Neuronal stem cell (in vitro differentiated cells): ENCODE measurements around the gene KRTAP10-9.

Experiments used
- DNase-seq: peaks from one replicate; pipeline ENCODE4 v3.0.0-alpha.2; 2013; ENCODE audit warnings: low spot score
- H2AFZ ChIP-seq: one replicate; pipeline ENCODE4 v1.6.1; 2013; ENCODE audit warnings: mild to moderate bottlenecking, low read length, inconsistent platforms
- H2AK5ac ChIP-seq: 2 replicates; pipeline ENCODE4 v1.6.1; 2013; ENCODE audit warnings: low read depth, mild to moderate bottlenecking, inconsistent platforms, low read length, moderate library complexity, mixed read lengths
- H2BK120ac ChIP-seq: 2 replicates; pipeline ENCODE4 v1.6.1; 2013; ENCODE audit warnings: low read depth, mild to moderate bottlenecking, inconsistent platforms, low read length, moderate library complexity, mixed read lengths
- H2BK12ac ChIP-seq: one replicate; pipeline ENCODE4 v1.6.1; 2013; ENCODE audit warnings: low read length, inconsistent platforms
- H2BK15ac ChIP-seq: 2 replicates; pipeline ENCODE4 v1.6.1; 2013; ENCODE audit warnings: mild to moderate bottlenecking, low read length, inconsistent platforms, mixed read lengths
- H2BK5ac ChIP-seq: one replicate; pipeline ENCODE4 v1.6.1; 2013; ENCODE audit warnings: inconsistent platforms, mild to moderate bottlenecking, low read length, moderate library complexity
- H3K14ac ChIP-seq: one replicate; pipeline ENCODE4 v1.6.1; 2013; ENCODE audit warnings: low read length, inconsistent platforms
- H3K18ac ChIP-seq: 2 replicates; pipeline ENCODE4 v1.6.1; 2013; ENCODE audit warnings: low read length, inconsistent platforms
- H3K23ac ChIP-seq: 2 replicates; pipeline ENCODE4 v1.6.1; 2013; ENCODE audit warnings: low read depth, mild to moderate bottlenecking, mixed read lengths, low read length, inconsistent platforms; ENCODE audit not compliant: poor library complexity
- H3K27ac ChIP-seq: replicated peaks from 3 replicates; pipeline ENCODE4 v1.5.1; 2013; ENCODE audit warnings: low read length, inconsistent platforms
- H3K27me3 ChIP-seq, 3 experiments: 2 replicates each; pipeline ENCODE4 v1.6.1; 2013; ENCODE audit warnings: low read length in 3 of 3, mild to moderate bottlenecking in 2 of 3, inconsistent platforms in 1 of 3, low read depth in 1 of 3, mixed read lengths in 1 of 3, moderate library complexity in 1 of 3; ENCODE audit not compliant: control insufficient read depth in 3 of 3, insufficient read depth in 3 of 3
- H3K36me3 ChIP-seq, 2 donors: replicated peaks in 1 of 2; 2 replicates each; pipeline ENCODE4 v1.6.1; 2013; ENCODE audit warnings: low read length in 2 of 2; ENCODE audit not compliant: control insufficient read depth in 2 of 2, insufficient read depth in 2 of 2
- H3K4ac ChIP-seq: 2 replicates; pipeline ENCODE4 v1.6.1; 2013; ENCODE audit warnings: inconsistent platforms, mild to moderate bottlenecking, low read length, moderate library complexity
- H3K4me1 ChIP-seq, 2 donors: 1 replicate in 1 of 2; 2 replicates in 1 of 2; pipeline ENCODE4 v1.6.1; 2013; ENCODE audit warnings: low read length in 2 of 2, low read depth in 1 of 2; ENCODE audit not compliant: control insufficient read depth in 2 of 2, insufficient read depth in 1 of 2
- H3K4me2 ChIP-seq: one replicate; pipeline ENCODE4 v1.6.1; 2013; ENCODE audit warnings: mild to moderate bottlenecking, low read length, inconsistent platforms; ENCODE audit not compliant: insufficient read depth, poor library complexity, severe bottlenecking
- H3K4me3 ChIP-seq, 2 donors: 2 replicates each; pipeline ENCODE4 v1.5.1; 2013; ENCODE audit warnings: low read length in 2 of 2, mild to moderate bottlenecking in 2 of 2, inconsistent platforms in 1 of 2, moderate library complexity in 1 of 2
- H3K79me1 ChIP-seq: one replicate; pipeline ENCODE4 v1.6.1; 2013; ENCODE audit warnings: low read depth, mild to moderate bottlenecking, inconsistent platforms, low read length, moderate library complexity
- H3K9ac ChIP-seq: one replicate; pipeline ENCODE4 v1.6.1; 2013; ENCODE audit warnings: mild to moderate bottlenecking, low read depth, low read length, inconsistent platforms; ENCODE audit not compliant: poor library complexity
- H3K9me3 ChIP-seq, 2 donors: replicated peaks in 1 of 2; 2 replicates each; pipeline versions ENCODE3 to v1.6.1; 2013; ENCODE audit warnings: low read length in 2 of 2, mild to moderate bottlenecking in 2 of 2, inconsistent platforms in 1 of 2, low read depth in 1 of 2, mixed read lengths in 1 of 2, moderate library complexity in 1 of 2; ENCODE audit not compliant: control insufficient read depth in 2 of 2, insufficient read depth in 1 of 2
- H4K8ac ChIP-seq: one replicate; pipeline ENCODE4 v1.6.1; 2013; ENCODE audit warnings: low read depth, mild to moderate bottlenecking, inconsistent platforms, low read length, moderate library complexity
- H4K91ac ChIP-seq: one replicate; pipeline ENCODE4 v1.6.1; 2013; ENCODE audit warnings: low read length, low read depth, mild to moderate bottlenecking, inconsistent platforms; ENCODE audit not compliant: poor library complexity
- WGBS, 2 donors: extraction: QIAGEN DNeasy Blood & Tissue Kit; methylation state at CpG; one replicate each; pipeline ENCODE4 v1.1.7; 2013; ENCODE audit warnings: missing lambda C conversion rate in 2 of 2, mixed read lengths in 1 of 2; ENCODE audit not compliant: insufficient read length in 2 of 2, insufficient replicate concordance in 1 of 2; ENCODE audit errors: extremely low coverage in 2 of 2; 5-methylcytosine and 5-hydroxymethylcytosine counted together

KRTAP10-9 gene

DNA sequence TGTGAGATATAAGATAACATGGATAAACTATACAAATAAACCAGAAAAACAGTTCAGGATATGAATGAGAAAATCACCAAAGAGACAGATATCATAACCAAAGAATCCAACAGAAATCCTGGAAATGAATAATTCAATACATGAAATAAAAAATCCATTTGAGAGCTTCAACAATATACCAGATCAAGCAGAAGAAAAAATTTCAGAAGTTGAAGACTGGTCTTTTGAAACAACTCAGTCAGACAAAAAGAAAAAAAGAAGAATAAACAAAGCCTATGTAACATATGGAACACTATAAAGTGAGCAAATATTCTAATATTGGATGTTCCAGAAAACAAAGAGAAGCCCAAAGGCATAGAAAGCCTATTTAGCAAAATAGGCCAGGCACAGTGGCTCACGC lies 45.0 kb downstream of the KRTAP10-9 start:
- no peak overlapping the region for H3K4ac ChIP-seq
- no peak overlapping the region for H3K14ac ChIP-seq
- H2AFZ ChIP-seq = no peak overlapping the region
- no peaks in the 10 kb centered on the region for H3K79me1 ChIP-seq
- no peak overlapping the region for H3K27ac ChIP-seq
- H4K8ac ChIP-seq = no peak overlapping the region
- no peak overlapping the region for H2BK120ac ChIP-seq
- no peak overlapping the region for H3K4me3 ChIP-seq
- peaks cover 18 to 25% of the 10 kb centered on the region in 2 donors for H3K9me3 ChIP-seq
- H3K4me1 ChIP-seq = no peaks in the 10 kb centered on the region
- H3K4me2 ChIP-seq = no peak overlapping the region
- H3K18ac ChIP-seq = no peak overlapping the region
- no peak overlapping the region for H2AK5ac ChIP-seq
- H2BK15ac ChIP-seq = no peak overlapping the region
- H4K91ac ChIP-seq = no peak overlapping the region
- no peak overlapping the region for H2BK5ac ChIP-seq
- peaks cover 0 to 6% (median 0%) of the 10 kb centered on the region in 3 experiments for H3K27me3 ChIP-seq
- no peak overlapping the region for H2BK12ac ChIP-seq
- H3K36me3 ChIP-seq = no peaks in the 10 kb centered on the region
- WGBS, 2 donors = no CpG with 5 or more reads among the region's 1 CpG
- no peak overlapping the region for H3K23ac ChIP-seq
- no peak for DNase-seq
- no peak overlapping the region for H3K9ac ChIP-seq

DNA sequence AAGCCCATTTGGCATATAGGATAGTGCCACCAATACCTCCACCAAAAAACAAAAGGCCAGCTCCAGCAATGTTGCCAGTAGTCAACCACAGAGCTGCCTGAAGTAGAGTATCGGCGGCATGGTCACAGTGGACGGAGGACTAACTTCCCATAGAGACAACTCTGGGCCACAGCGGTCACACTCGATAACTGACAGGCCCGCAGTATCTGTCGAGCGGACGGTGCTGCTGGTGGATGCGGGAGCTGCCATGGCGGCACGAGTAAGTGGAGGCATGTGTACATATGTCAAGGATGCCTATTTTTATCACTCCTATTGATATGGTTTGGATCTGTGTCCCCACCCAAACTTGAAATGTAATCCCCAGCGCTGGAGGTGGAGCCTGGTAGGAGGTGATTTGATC lies 51.0 kb downstream of the KRTAP10-9 start:
- H4K91ac ChIP-seq = no peak overlapping the region
- H2AFZ ChIP-seq = no peak overlapping the region
- no peak overlapping the region for H2BK5ac ChIP-seq
- no peak overlapping the region for H2BK15ac ChIP-seq
- H3K4ac ChIP-seq = no peak overlapping the region
- no peaks in the 10 kb centered on the region for H3K9me3 ChIP-seq
- no peak for DNase-seq
- no peak overlapping the region for H2AK5ac ChIP-seq
- H3K36me3 ChIP-seq = no peaks in the 10 kb centered on the region
- peaks cover 0 to 15% (median 0%) of the 10 kb centered on the region in 3 experiments for H3K27me3 ChIP-seq
- H3K4me2 ChIP-seq = no peak overlapping the region
- H4K8ac ChIP-seq = no peak overlapping the region
- no peak overlapping the region for H2BK12ac ChIP-seq
- H3K27ac ChIP-seq = no peak overlapping the region
- no CpG with 5 or more reads among the region's 13 CpGs for WGBS, 2 donors
- no peaks in the 10 kb centered on the region for H3K79me1 ChIP-seq
- no peak overlapping the region for H3K14ac ChIP-seq
- no peak overlapping the region for H3K9ac ChIP-seq
- no peak overlapping the region for H3K18ac ChIP-seq
- H3K4me1 ChIP-seq = no peaks in the 10 kb centered on the region
- H3K23ac ChIP-seq = no peak overlapping the region
- H2BK120ac ChIP-seq = no peak overlapping the region
- no peak overlapping the region for H3K4me3 ChIP-seq
